Esophagus squamous epithelium (tissue), 5 donors: Measurements from ENCODE around the gene USP50. TPM values are rescaled to one million over a fixed set of nuclear protein-coding genes. Genes with fewer than 3 reads are reported as not detected.

Source experiments
- DNase-seq: peaks from one replicate; lab custom pipeline; 2025; lab: John Stamatoyannopoulos, UW
- H3K27ac ChIP-seq, 4 donors: fragments of 200-600 bp; sonication (generic); one replicate each; pipeline ENCODE4 v1.5.1; 2016 to 2019; ENCODE audit warnings: mild to moderate bottlenecking in 1 of 4
- H3K27me3 ChIP-seq, 4 donors: fragments of 200-600 bp; sonication (generic); 1 replicate in 3 of 4; 2 replicates in 1 of 4; pipeline versions ENCODE4 v1.5.1 to v1.6.0; 2017 to 2021; ENCODE audit warnings: antibody characterized with exemption in 1 of 4
- H3K36me3 ChIP-seq, 3 donors: fragments of 200-600 bp; sonication (generic); one replicate each; pipeline ENCODE4 v1.5.1; 2016 to 2019
- H3K4me1 ChIP-seq, 3 donors: fragments of 200-600 bp; sonication (generic); one replicate each; pipeline ENCODE4 v1.5.1; 2017 to 2019
- H3K4me3 ChIP-seq, 4 donors: fragments of 200-600 bp; sonication (generic); 1 replicate in 3 of 4; 2 replicates in 1 of 4; pipeline ENCODE4 v1.5.1; 2016 to 2019; ENCODE audit warnings: mild to moderate bottlenecking in 2 of 4, moderate library complexity in 1 of 4
- H3K9me3 ChIP-seq, 3 donors: fragments of 200-600 bp; sonication (generic); one replicate each; pipeline ENCODE4 v1.5.1; 2016 to 2019
- POLR2A ChIP-seq, 4 donors: fragments of 450-650 bp; IDR thresholded peaks; one replicate each; pipeline ENCODE4 v1.6.1; 2017; ENCODE audit warnings: antibody characterized with exemption in 4 of 4, mild to moderate bottlenecking in 4 of 4, moderate library complexity in 3 of 4
- WGBS, 2 donors: methylation state at CpG; one replicate each; pipeline ENCODE4 v1.1.5; 2018; 5-methylcytosine and 5-hydroxymethylcytosine counted together
- intact Hi-C: fragments of 100-400 bp; cut with DNase I; formaldehyde crosslinking; loops from one replicate; pipeline ENCODE4 v1.15.0; 2022
- total RNA-seq, 4 donors: library from RNA; depleted of rRNA; stranded (reverse); fragments of >200 nt; gene quantifications; one replicate each; pipeline ENCODE4 v1.1.0, GENCODE V29; 2016
- TF ChIP-seq, protein P1 (sequence below), 6 experiments: fragments of 450-650 bp in 4 of 6; fragments of 200-600 bp in 2 of 6; sonication (generic) in 2 of 6; IDR thresholded peaks; one replicate each; pipeline ENCODE4 v1.5.1; 2016 to 2019; ENCODE audit warnings: antibody characterized with exemption in 6 of 6, mild to moderate bottlenecking in 4 of 6, moderate library complexity in 4 of 6
- donor health status: DM: yes; HTN: yes; CAD: no.

USP50 gene
- total RNA-seq, result under 1 TPM in 1 of 4 donors, not detected in 3; 0.95 TPM

- intact Hi-C loops, result no loop called here
- Histone ChIP-seq H3K27ac (no peak within 1 kb of the TSS), H3K9me3 (no peaks in the 10 kb centered on the region), H3K36me3 (no peaks in the 10 kb centered on the region), H3K4me3 (no peak within 1 kb of the TSS), H3K27me3 (no peaks in the 10 kb centered on the region), H3K4me1 (no peaks in the 10 kb centered on the region)
- 81 to 89% methylated on average over 4 to 5 of the region's 5 CpGs for whole genome bisulfite sequencing, 2 donors
- TF ChIP-seq POLR2A (IDR thresholded peaks at IDR 0.05), result no peak
- TF ChIP-seq, protein P1, sequence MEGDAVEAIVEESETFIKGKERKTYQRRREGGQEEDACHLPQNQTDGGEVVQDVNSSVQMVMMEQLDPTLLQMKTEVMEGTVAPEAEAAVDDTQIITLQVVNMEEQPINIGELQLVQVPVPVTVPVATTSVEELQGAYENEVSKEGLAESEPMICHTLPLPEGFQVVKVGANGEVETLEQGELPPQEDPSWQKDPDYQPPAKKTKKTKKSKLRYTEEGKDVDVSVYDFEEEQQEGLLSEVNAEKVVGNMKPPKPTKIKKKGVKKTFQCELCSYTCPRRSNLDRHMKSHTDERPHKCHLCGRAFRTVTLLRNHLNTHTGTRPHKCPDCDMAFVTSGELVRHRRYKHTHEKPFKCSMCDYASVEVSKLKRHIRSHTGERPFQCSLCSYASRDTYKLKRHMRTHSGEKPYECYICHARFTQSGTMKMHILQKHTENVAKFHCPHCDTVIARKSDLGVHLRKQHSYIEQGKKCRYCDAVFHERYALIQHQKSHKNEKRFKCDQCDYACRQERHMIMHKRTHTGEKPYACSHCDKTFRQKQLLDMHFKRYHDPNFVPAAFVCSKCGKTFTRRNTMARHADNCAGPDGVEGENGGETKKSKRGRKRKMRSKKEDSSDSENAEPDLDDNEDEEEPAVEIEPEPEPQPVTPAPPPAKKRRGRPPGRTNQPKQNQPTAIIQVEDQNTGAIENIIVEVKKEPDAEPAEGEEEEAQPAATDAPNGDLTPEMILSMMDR (IDR thresholded peaks at IDR 0.05), result no peak
- no peak for DNase-seq
These were observed at the start of gene USP50 for GRCh38 chr15:50546566-50546965. Gene USP50, minus strand, starts transcription at chr15:50546666. Its CDS starts 141 bp downstream, at chr15:50546525.

DNA sequence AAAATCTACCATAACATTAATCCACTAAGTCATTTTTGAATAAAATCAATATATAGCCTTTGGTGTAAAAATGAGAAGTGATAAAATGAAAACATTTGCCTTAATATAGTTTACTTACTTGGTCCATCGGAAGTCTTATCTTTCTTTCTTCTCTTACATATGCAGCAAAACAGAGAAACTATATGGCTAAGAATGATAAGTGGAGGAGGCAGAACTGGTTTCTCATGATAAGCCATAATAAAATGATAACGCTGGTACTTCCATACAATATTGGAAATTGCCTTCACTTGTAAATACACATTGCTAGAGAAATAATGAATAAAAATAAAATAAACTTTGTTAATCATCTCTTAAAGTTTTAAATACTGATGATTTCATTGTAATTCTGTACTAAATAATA lies 47.8 kb upstream of the USP50 start:
- WGBS, 2 donors, result 93 to 97% methylated on average over 2 of the region's 2 CpGs
- peaks cover 0 to 100% (median 3%) of the 10 kb centered on the region in 3 donors for H3K36me3 ChIP-seq
- no peaks in the 10 kb centered on the region for H3K27me3 ChIP-seq
- H3K4me3 ChIP-seq, result no peak overlapping the region
- intact Hi-C loops, result no loop called here
- no peak for TF ChIP-seq POLR2A (IDR thresholded peaks at IDR 0.05)
- TF ChIP-seq, protein P1 (IDR thresholded peaks at IDR 0.05), result no peak
- H3K4me1 ChIP-seq, result no peaks in the 10 kb centered on the region
- H3K9me3 ChIP-seq, result no peaks in the 10 kb centered on the region
- no peak overlapping the region for H3K27ac ChIP-seq
- DNase-seq, result no peak

- H3K9me3 ChIP-seq, result no peaks in the 10 kb centered on the region
- intact Hi-C loops, result no loop called here
- peaks cover 0 to 100% (median 6%) of the 10 kb centered on the region in 3 donors for H3K36me3 ChIP-seq
- TF ChIP-seq, protein P1 (IDR thresholded peaks at IDR 0.05), result no peak
- no peak for TF ChIP-seq POLR2A (IDR thresholded peaks at IDR 0.05)
- DNase-seq, result no peak
- no peaks in the 10 kb centered on the region for H3K4me1 ChIP-seq
- no peak overlapping the region for H3K27ac ChIP-seq
- H3K27me3 ChIP-seq, result no peaks in the 10 kb centered on the region
- WGBS, 2 donors, result 94% methylated on average over 3 of the region's 3 CpGs
- no peak overlapping the region for H3K4me3 ChIP-seq
These were observed 47.3 kb upstream of the USP50 start for GRCh38 chr15:50593761-50594160.

- Histone ChIP-seq H3K27me3 (no peaks in the 10 kb centered on the region), H3K36me3 (peaks cover 0 to 100% (median 8%) of the 10 kb centered on the region in 3 donors)
These were observed 43.8 kb upstream of the USP50 start for GRCh38 chr15:50590288-50590687.

DNA sequence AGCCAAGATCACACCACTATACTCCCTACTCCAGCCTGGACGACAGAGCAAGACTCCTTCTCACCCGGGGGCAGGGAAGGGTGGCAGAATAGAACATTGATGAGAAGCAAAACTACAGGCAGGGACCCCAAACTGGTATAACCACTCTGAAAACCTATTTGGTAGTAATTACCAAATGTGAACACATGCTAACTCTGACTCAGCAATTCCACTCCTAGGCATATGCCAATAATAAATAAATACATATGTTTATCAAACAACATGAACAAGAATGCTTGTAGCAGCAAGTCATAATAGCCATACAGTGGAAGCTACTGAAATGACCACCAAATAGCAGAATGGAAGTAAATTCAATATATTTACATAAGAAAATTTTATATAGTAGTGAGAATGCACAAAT lies 31.0 kb upstream of the USP50 start:
- intact Hi-C loops, result no loop called here

More at GRCh38 chr15:50590288-50590687, 43.8 kb upstream of the USP50 start:
- WGBS, 2 donors, result 77 to 80% methylated on average over 1 of the region's 1 CpG
- no peak overlapping the region for H3K27ac ChIP-seq
- intact Hi-C loops, result no loop called here
- no peak overlapping the region for H3K4me3 ChIP-seq
- H3K9me3 ChIP-seq, result no peaks in the 10 kb centered on the region
- DNase-seq, result no peak
- H3K4me1 ChIP-seq, result no peaks in the 10 kb centered on the region
- TF ChIP-seq, protein P1 (IDR thresholded peaks at IDR 0.05), result no peak
- no peak for TF ChIP-seq POLR2A (IDR thresholded peaks at IDR 0.05)

More for the DNA sequence above, 31.0 kb upstream of the USP50 start:
- no peaks in the 10 kb centered on the region for H3K4me1 ChIP-seq
- H3K9me3 ChIP-seq, result no peaks in the 10 kb centered on the region
- H3K27ac ChIP-seq, result no peak overlapping the region
- no peak for DNase-seq
- TF ChIP-seq POLR2A (IDR thresholded peaks at IDR 0.05), result no peak
- TF ChIP-seq, protein P1 (IDR thresholded peaks at IDR 0.05), result no peak
- no peak overlapping the region for H3K4me3 ChIP-seq
- 58 to 94% methylated on average over 2 of the region's 2 CpGs for WGBS, 2 donors
- H3K36me3 ChIP-seq, result peaks cover 0 to 99% (median 11%) of the 10 kb centered on the region in 3 donors
- no peaks in the 10 kb centered on the region for H3K27me3 ChIP-seq
